ENCODE measurements around the gene FMN1.
A peak's percentile ranks its signal among the peaks of the same experiment; 100 is the strongest.

The FMN1 gene

DNA sequence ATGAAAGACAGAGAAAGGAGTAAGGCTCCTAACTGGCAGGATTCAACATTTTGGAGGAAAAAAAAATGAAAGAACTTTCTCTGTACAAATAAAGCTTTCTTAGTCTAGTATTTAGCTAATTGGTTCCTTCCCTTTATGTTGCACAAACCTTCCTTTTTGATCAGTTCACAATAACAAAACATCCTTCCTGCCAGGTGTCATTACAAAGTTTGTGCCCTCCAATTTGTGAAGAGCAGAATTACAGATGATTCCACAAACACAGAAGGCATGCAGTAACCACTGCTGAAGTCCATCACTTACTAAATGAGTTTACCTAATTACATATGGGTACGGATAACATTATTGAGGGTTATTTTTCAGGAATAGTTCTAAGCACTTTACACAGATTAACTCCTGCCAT is 179.9 kb downstream of the FMN1 start:
- no CpG with 5 or more reads among the region's 1 CpG for WGBS (ENCODE audit: extremely low coverage, insufficient coverage, insufficient read length)
- H4K91ac ChIP-seq (ENCODE audit: low read depth, low read length), result no peak overlapping the region
- H3K23ac ChIP-seq (ENCODE audit: low read length), result no peak overlapping the region
- H3K4ac ChIP-seq (ENCODE audit: low read depth, low read length), result no peak overlapping the region
- H3K14ac ChIP-seq (ENCODE audit: low read length), result no peak overlapping the region
- H3K9ac ChIP-seq (ENCODE audit: low read length), result no peak overlapping the region
- H3K27me3 ChIP-seq (ENCODE audit: insufficient read depth, low read length), result no peaks in the 10 kb centered on the region
- H3K79me2 ChIP-seq (ENCODE audit: control insufficient read depth, insufficient read depth, low read length, poor library complexity), result no peaks in the 10 kb centered on the region
- no peak overlapping the region for H2BK5ac ChIP-seq (ENCODE audit: low read depth, low read length, poor library complexity)
- no peak for DNase-seq
- no peak overlapping the region for H3K18ac ChIP-seq (ENCODE audit: low read length)
- H4K8ac ChIP-seq (ENCODE audit: low read depth, low read length), result no peak overlapping the region
- H3K4me1 ChIP-seq (ENCODE audit: control insufficient read depth in 1 of 2, insufficient read depth in 2 of 2, low read length in 2 of 2), result no peaks in the 10 kb centered on the region
- H4K12ac ChIP-seq (ENCODE audit: low read depth, low read length), result no peak overlapping the region
- H3K27ac ChIP-seq (ENCODE audit: low read depth, low read length), result no peak overlapping the region
- H3K9me3 ChIP-seq (ENCODE audit: insufficient read depth, low read depth, low read length), result no peaks in the 10 kb centered on the region
- no peak overlapping the region for H2BK12ac ChIP-seq (ENCODE audit: low read length)
- no peak overlapping the region for H2BK120ac ChIP-seq (ENCODE audit: insufficient read depth, low read length, poor library complexity)
- H2AFZ ChIP-seq (ENCODE audit: insufficient read depth, low read length, poor library complexity), result no peak overlapping the region
- no peaks in the 10 kb centered on the region for H3K36me3 ChIP-seq (ENCODE audit: control insufficient read depth in 1 of 2, insufficient read depth in 2 of 2, low read length in 2 of 2)
- H2AK5ac ChIP-seq (ENCODE audit: low read length), result no peak overlapping the region
- no peak overlapping the region for H3K4me3 ChIP-seq (ENCODE audit: low read depth, low read length)
- H3K4me2 ChIP-seq (ENCODE audit: low read length), result no peak overlapping the region
- no peaks in the 10 kb centered on the region for H3K79me1 ChIP-seq (ENCODE audit: low read length)

DNA sequence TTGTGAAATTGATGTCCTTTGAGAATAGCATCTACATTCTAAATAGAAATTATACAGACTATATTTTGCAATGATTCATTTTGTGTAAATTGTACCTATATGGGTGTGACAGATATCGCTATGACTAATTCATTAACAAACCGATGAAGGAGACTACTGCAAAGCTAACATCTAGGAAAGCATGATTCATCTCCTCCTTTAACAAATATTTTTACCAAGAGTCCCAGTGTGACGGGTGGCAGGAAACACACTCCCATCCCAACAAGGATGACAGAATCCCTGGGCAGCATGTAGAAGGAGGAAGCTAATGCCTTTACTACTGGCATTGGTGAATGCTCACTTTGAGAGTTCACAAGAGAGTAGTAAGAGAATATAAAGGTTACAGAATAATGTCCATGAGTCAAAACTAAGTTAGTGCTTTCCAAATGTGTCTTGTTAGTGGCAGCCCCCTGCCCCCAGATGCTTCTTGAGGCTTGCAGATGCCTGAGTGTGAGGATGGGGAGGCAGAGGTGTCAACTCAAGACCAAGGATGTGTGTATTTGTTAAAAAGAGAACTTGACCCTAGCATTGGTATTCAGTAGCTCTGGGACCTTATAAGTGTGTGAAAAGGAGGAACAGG is 180.6 kb downstream of the FMN1 start:
- no CpG with 5 or more reads among the region's 3 CpGs for WGBS (ENCODE audit: extremely low coverage, insufficient coverage, insufficient read length)
- H4K12ac ChIP-seq (ENCODE audit: low read depth, low read length), result no peak overlapping the region
- no peak overlapping the region for H3K18ac ChIP-seq (ENCODE audit: low read length)
- H3K9ac ChIP-seq (ENCODE audit: low read length), result no peak overlapping the region
- H3K79me2 ChIP-seq (ENCODE audit: control insufficient read depth, insufficient read depth, low read length, poor library complexity), result no peaks in the 10 kb centered on the region
- no peak overlapping the region for H4K91ac ChIP-seq (ENCODE audit: low read depth, low read length)
- H3K23ac ChIP-seq (ENCODE audit: low read length), result no peak overlapping the region
- H3K36me3 ChIP-seq (ENCODE audit: control insufficient read depth in 1 of 2, insufficient read depth in 2 of 2, low read length in 2 of 2), result no peaks in the 10 kb centered on the region
- H2AK5ac ChIP-seq (ENCODE audit: low read length), result no peak overlapping the region
- no peak overlapping the region for H4K8ac ChIP-seq (ENCODE audit: low read depth, low read length)
- no peak overlapping the region for H3K27ac ChIP-seq (ENCODE audit: low read depth, low read length)
- no peaks in the 10 kb centered on the region for H3K4me1 ChIP-seq (ENCODE audit: control insufficient read depth in 1 of 2, insufficient read depth in 2 of 2, low read length in 2 of 2)
- no peak overlapping the region for H3K14ac ChIP-seq (ENCODE audit: low read length)
- H3K4me3 ChIP-seq (ENCODE audit: low read depth, low read length), result no peak overlapping the region
- no peaks in the 10 kb centered on the region for H3K9me3 ChIP-seq (ENCODE audit: insufficient read depth, low read depth, low read length)
- DNase-seq, result peak in 1 of 2 donors; percentile 37
- no peak overlapping the region for H3K4me2 ChIP-seq (ENCODE audit: low read length)
- no peaks in the 10 kb centered on the region for H3K79me1 ChIP-seq (ENCODE audit: low read length)
- no peaks in the 10 kb centered on the region for H3K27me3 ChIP-seq (ENCODE audit: insufficient read depth, low read length)
- H2BK120ac ChIP-seq (ENCODE audit: insufficient read depth, low read length, poor library complexity), result no peak overlapping the region
- H2BK5ac ChIP-seq (ENCODE audit: low read depth, low read length, poor library complexity), result no peak overlapping the region
- H2BK12ac ChIP-seq (ENCODE audit: low read length), result no peak overlapping the region
- H3K4ac ChIP-seq (ENCODE audit: low read depth, low read length), result no peak overlapping the region
- H2AFZ ChIP-seq (ENCODE audit: insufficient read depth, low read length, poor library complexity), result no peak overlapping the region

DNA sequence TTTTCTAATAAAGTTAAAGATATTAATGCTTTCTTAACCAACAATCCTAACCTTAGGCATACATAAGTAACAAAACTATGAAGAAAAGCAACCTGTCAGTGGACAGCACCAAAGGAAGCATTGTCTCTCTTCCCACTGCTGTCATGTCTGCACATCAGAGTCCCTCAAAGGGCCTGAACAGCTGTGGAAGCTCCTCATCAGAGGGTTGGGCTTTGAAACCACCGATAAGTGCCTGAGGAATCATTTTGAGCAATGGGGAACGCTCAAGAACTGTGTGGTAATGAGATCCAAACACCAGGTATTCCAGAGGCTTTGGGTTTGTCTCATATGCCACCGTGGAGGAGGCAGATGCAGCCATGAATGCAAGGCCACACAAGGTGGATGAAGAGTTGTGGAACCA is 182.5 kb downstream of the FMN1 start:
- H3K27ac ChIP-seq (ENCODE audit: low read depth, low read length), result no peak overlapping the region
- no peaks in the 10 kb centered on the region for H3K79me2 ChIP-seq (ENCODE audit: control insufficient read depth, insufficient read depth, low read length, poor library complexity)
- no CpG with 5 or more reads among the region's 3 CpGs for WGBS (ENCODE audit: extremely low coverage, insufficient coverage, insufficient read length)

DNA sequence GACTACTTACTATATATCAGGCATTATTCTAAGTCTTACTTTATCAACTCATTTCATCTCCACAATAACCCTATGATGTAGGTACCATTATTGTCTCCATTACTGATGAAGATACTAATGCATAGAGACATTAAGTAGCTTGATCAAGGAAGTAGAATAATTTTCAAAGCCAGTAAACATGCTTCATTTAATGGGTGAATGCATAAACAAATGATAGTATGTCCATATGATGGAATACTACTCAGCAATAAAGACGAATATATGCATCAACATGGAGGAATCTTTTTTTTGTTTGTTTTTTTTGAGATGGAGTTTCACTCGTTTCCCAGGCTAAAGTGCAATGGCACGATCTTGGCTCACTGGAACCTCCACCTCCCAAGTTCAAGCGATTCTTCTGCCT is 184.9 kb downstream of the FMN1 start:
- Histone ChIP-seq H4K91ac (ENCODE audit: low read depth, low read length) (no peak overlapping the region), H3K14ac (ENCODE audit: low read length) (no peak overlapping the region), H4K12ac (ENCODE audit: low read depth, low read length) (no peak overlapping the region), H2BK5ac (ENCODE audit: low read depth, low read length, poor library complexity) (no peak overlapping the region), H3K18ac (ENCODE audit: low read length) (no peak overlapping the region), H4K8ac (ENCODE audit: low read depth, low read length) (no peak overlapping the region), H3K9me3 (ENCODE audit: insufficient read depth, low read depth, low read length) (no peaks in the 10 kb centered on the region), H3K23ac (ENCODE audit: low read length) (no peak overlapping the region), H3K9ac (ENCODE audit: low read length) (no peak overlapping the region), H3K36me3 (ENCODE audit: control insufficient read depth in 1 of 2, insufficient read depth in 2 of 2, low read length in 2 of 2) (no peaks in the 10 kb centered on the region), H3K4me1 (ENCODE audit: control insufficient read depth in 1 of 2, insufficient read depth in 2 of 2, low read length in 2 of 2) (no peaks in the 10 kb centered on the region), H3K79me1 (ENCODE audit: low read length) (no peaks in the 10 kb centered on the region), H3K79me2 (ENCODE audit: control insufficient read depth, insufficient read depth, low read length, poor library complexity) (no peaks in the 10 kb centered on the region), H2BK12ac (ENCODE audit: low read length) (no peak overlapping the region), H3K27ac (ENCODE audit: low read depth, low read length) (no peak overlapping the region), H3K4ac (ENCODE audit: low read depth, low read length) (no peak overlapping the region), H2AFZ (ENCODE audit: insufficient read depth, low read length, poor library complexity) (no peak overlapping the region), H3K4me3 (ENCODE audit: low read depth, low read length) (no peak overlapping the region), H2AK5ac (ENCODE audit: low read length) (no peak overlapping the region), H3K27me3 (ENCODE audit: insufficient read depth, low read length) (no peaks in the 10 kb centered on the region), H3K4me2 (ENCODE audit: low read length) (no peak overlapping the region), H2BK120ac (ENCODE audit: insufficient read depth, low read length, poor library complexity) (no peak overlapping the region)
- no CpG with 5 or more reads among the region's 4 CpGs for WGBS (ENCODE audit: extremely low coverage, insufficient coverage, insufficient read length)
- DNase-seq, result no peak

More for the DNA sequence above, 182.5 kb downstream of the FMN1 start:
- H3K4ac ChIP-seq (ENCODE audit: low read depth, low read length), result no peak overlapping the region
- no peak overlapping the region for H3K14ac ChIP-seq (ENCODE audit: low read length)
- no peak overlapping the region for H3K23ac ChIP-seq (ENCODE audit: low read length)
- no peaks in the 10 kb centered on the region for H3K27me3 ChIP-seq (ENCODE audit: insufficient read depth, low read length)
- H3K4me3 ChIP-seq (ENCODE audit: low read depth, low read length), result no peak overlapping the region
- DNase-seq, result no peak
- no peak overlapping the region for H3K9ac ChIP-seq (ENCODE audit: low read length)
- H3K4me2 ChIP-seq (ENCODE audit: low read length), result no peak overlapping the region
- H3K18ac ChIP-seq (ENCODE audit: low read length), result no peak overlapping the region
- H2AFZ ChIP-seq (ENCODE audit: insufficient read depth, low read length, poor library complexity), result no peak overlapping the region
- H2AK5ac ChIP-seq (ENCODE audit: low read length), result no peak overlapping the region
- no peaks in the 10 kb centered on the region for H3K9me3 ChIP-seq (ENCODE audit: insufficient read depth, low read depth, low read length)
- H2BK12ac ChIP-seq (ENCODE audit: low read length), result no peak overlapping the region
- no peaks in the 10 kb centered on the region for H3K79me1 ChIP-seq (ENCODE audit: low read length)
- H4K91ac ChIP-seq (ENCODE audit: low read depth, low read length), result no peak overlapping the region
- H3K36me3 ChIP-seq (ENCODE audit: control insufficient read depth in 1 of 2, insufficient read depth in 2 of 2, low read length in 2 of 2), result no peaks in the 10 kb centered on the region
- H2BK5ac ChIP-seq (ENCODE audit: low read depth, low read length, poor library complexity), result no peak overlapping the region
- H3K4me1 ChIP-seq (ENCODE audit: control insufficient read depth in 1 of 2, insufficient read depth in 2 of 2, low read length in 2 of 2), result no peaks in the 10 kb centered on the region
- no peak overlapping the region for H2BK120ac ChIP-seq (ENCODE audit: insufficient read depth, low read length, poor library complexity)
- H4K8ac ChIP-seq (ENCODE audit: low read depth, low read length), result no peak overlapping the region
- H4K12ac ChIP-seq (ENCODE audit: low read depth, low read length), result no peak overlapping the region
